K562 (cell line): ENCODE measurements around the gene CELA3B. TPM values are rescaled to one million over a fixed set of nuclear protein-coding genes. Genes with fewer than 3 reads are reported as not detected.

Source experiments
- ADNP ChIP-seq: fragments of 200-800 bp; sonication (Bioruptor generic); IDR thresholded peaks from 2 replicates; pipeline ENCODE4 v1.6.1; 2016; ENCODE audit warnings: missing genetic modification characterization, missing compliant biosample characterization
- NEUROD1 ChIP-seq: fragments of 150-350 bp; IDR thresholded peaks from 2 replicates; pipeline ENCODE4 v1.6.1; 2014; ENCODE audit warnings: borderline replicate concordance, low read length, low read depth; ENCODE audit not compliant: partially characterized antibody
- NFIC ChIP-seq: fragments of 450-650 bp; IDR thresholded peaks from 2 replicates; pipeline ENCODE4 v1.6.1; 2017; ENCODE audit warnings: mild to moderate bottlenecking, inconsistent platforms
- PML ChIP-seq: IDR thresholded peaks from 2 replicates; pipeline ENCODE4 v1.6.1; 2012; ENCODE audit warnings: low read length, inconsistent platforms
- RNF2 ChIP-seq: sonication (generic); IDR thresholded peaks from 2 replicates; pipeline ENCODE4 v1.6.1; 2016
- SNIP1 ChIP-seq: fragments of 450-650 bp; IDR thresholded peaks from 2 replicates; pipeline ENCODE4 v1.7.1; 2017; ENCODE audit warnings: low read depth, mild to moderate bottlenecking
- VEZF1 ChIP-seq: fragments of 200-800 bp; sonication (Bioruptor generic); IDR thresholded peaks from 2 replicates; pipeline ENCODE4 v1.6.1; 2017; ENCODE audit warnings: missing genetic modification characterization, missing compliant biosample characterization
- ZNF224 ChIP-seq: sonication (generic); formaldehyde crosslinking; IDR thresholded peaks from 2 replicates; pipeline ENCODE4 v1.8.0; 2022; ENCODE audit warnings: mild to moderate bottlenecking, missing genetic modification reagents
- ZNF311 ChIP-seq: fragments of 250-450 bp; sonication (Bioruptor Pico); IDR thresholded peaks from 2 replicates; pipeline ENCODE4 v1.4.0; 2020; ENCODE audit warnings: mild to moderate bottlenecking, moderate library complexity
- ZNF318 ChIP-seq, 2 experiments: fragments of 450-650 bp; IDR thresholded peaks; 2 replicates each; pipeline ENCODE4 v1.6.1; 2016; ENCODE audit warnings: mild to moderate bottlenecking in 2 of 2, borderline replicate concordance in 1 of 2, low read depth in 1 of 2, moderate library complexity in 1 of 2
- ZNF444 ChIP-seq: fragments of 250-450 bp; sonication (Bioruptor Pico); IDR thresholded peaks from 2 replicates; pipeline ENCODE4 v1.4.0; 2020; ENCODE audit warnings: mild to moderate bottlenecking, moderate library complexity
- polyA plus RNA-seq, 8 experiments: library from polyadenylated mRNA; depleted of rRNA in 4 of 8; stranded (reverse) in 5 of 8; unstranded in 3 of 8; fragments of >200 nt; fragmentation: Nextera tagmentation in 2 of 8; fragmentation: Illumina TruSeq in 1 of 8; extraction: Ambion mirVana in 2 of 8; extraction: Trizol in 1 of 8; gene quantifications; 2 replicates each; pipeline versions ENCODE4 v1.2.1 to v1.2.3, GENCODE V29; 2011 to 2014; ENCODE audit warnings: inconsistent platforms in 1 of 8, missing spikeins in 1 of 8
- total RNA-seq, 7 experiments: library from RNA; depleted of rRNA in 6 of 7; stranded (reverse); fragments of >200 nt in 6 of 7; fragmentation: Illumina TruSeq in 2 of 7; extraction: Trizol in 2 of 7; gene quantifications; 2 replicates each; pipeline versions ENCODE4 v1.2.1 to v1.2.3, GENCODE V29; 2011 to 2021; ENCODE audit warnings: low replicate concordance in 1 of 7
- TF ChIP-seq, protein P1 (sequence below): sonication (generic); formaldehyde crosslinking; IDR thresholded peaks from 2 replicates; pipeline ENCODE4 v1.8.0; 2022; ENCODE audit warnings: mild to moderate bottlenecking, missing genetic modification reagents
- TF ChIP-seq, protein P2 (sequence below): fragments of 200-400 bp; formaldehyde crosslinking; IDR thresholded peaks from 2 replicates; pipeline ENCODE4 v1.6.1; 2017; ENCODE audit warnings: mild to moderate bottlenecking, low read depth, low read length, moderate library complexity
- TF ChIP-seq, protein P3 (sequence below): fragments of 450-650 bp; formaldehyde crosslinking; conservative IDR thresholded peaks from 2 replicates; pipeline ENCODE4 v1.4.0; 2022; ENCODE audit warnings: mild to moderate bottlenecking, missing genetic modification characterization

CELA3B gene
- total and polyA plus RNA-seq, 9 of the 15 experiments (the other 6 are each of a cell fraction or from before 2014, with no cell fraction given): 3.1 TPM; not detected in 8

DNA sequence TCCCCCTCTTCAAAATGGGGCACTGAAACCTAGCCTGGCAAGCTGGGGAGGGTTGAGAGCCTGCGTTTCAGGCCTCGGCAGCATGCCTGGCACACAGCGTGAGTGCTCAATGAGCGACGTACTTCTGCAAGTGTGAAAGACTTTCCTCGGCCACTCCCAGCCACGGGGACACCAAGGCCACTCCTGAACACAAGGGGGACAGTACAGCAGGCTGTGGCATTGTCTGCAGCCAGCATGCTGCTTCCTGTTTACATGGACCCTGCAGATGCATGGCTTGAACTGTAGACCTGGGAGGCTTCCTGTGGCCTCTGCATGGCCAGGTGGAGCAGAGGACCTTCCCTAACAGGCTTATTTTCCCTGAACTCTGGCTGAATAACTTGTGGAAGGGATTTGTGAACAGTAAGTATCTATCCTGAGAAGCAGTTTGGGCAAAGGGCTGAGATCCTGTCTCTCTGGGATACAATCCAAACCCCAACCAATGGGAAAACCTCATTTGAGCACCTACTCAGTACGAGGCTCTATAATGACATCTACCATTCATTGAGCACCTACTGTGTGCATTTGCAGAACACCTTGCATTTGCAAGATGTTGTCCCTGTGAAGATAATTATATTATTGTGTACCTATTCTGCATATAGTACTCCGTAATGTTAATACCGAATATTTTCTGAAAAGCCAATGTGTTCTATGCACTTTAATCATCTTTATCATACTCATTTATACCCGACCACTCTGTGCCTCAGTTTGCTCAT lies 29.8 kb upstream of the CELA3B start (continued):
- TF ChIP-seq VEZF1 (CRISPR knock-in tag) (no peak), RNF2 (no peak), NFIC (no peak), PML (no peak), ZNF224 (CRISPR knock-in tag) (no peak), ZNF444 (no peak), SNIP1 (no peak), ZNF311 (no peak), NEUROD1 (no peak), ZNF318 (IDR thresholded peaks at IDR 0.05; ENCODE audit: borderline replicate concordance in 1 of 2, low read depth in 1 of 2) (no peak), ADNP (tag) (no peak)
- TF ChIP-seq, protein P1, sequence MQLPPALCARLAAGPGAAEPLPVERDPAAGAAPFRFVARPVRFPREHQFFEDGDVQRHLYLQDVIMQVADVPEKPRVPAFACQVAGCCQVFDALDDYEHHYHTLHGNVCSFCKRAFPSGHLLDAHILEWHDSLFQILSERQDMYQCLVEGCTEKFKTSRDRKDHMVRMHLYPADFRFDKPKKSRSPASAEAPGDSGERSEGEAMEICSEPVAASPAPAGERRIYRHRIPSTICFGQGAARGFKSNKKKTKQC: no peak
- TF ChIP-seq, protein P2, sequence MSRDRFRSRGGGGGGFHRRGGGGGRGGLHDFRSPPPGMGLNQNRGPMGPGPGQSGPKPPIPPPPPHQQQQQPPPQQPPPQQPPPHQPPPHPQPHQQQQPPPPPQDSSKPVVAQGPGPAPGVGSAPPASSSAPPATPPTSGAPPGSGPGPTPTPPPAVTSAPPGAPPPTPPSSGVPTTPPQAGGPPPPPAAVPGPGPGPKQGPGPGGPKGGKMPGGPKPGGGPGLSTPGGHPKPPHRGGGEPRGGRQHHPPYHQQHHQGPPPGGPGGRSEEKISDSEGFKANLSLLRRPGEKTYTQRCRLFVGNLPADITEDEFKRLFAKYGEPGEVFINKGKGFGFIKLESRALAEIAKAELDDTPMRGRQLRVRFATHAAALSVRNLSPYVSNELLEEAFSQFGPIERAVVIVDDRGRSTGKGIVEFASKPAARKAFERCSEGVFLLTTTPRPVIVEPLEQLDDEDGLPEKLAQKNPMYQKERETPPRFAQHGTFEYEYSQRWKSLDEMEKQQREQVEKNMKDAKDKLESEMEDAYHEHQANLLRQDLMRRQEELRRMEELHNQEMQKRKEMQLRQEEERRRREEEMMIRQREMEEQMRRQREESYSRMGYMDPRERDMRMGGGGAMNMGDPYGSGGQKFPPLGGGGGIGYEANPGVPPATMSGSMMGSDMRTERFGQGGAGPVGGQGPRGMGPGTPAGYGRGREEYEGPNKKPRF: no peak
- TF ChIP-seq, protein P3, sequence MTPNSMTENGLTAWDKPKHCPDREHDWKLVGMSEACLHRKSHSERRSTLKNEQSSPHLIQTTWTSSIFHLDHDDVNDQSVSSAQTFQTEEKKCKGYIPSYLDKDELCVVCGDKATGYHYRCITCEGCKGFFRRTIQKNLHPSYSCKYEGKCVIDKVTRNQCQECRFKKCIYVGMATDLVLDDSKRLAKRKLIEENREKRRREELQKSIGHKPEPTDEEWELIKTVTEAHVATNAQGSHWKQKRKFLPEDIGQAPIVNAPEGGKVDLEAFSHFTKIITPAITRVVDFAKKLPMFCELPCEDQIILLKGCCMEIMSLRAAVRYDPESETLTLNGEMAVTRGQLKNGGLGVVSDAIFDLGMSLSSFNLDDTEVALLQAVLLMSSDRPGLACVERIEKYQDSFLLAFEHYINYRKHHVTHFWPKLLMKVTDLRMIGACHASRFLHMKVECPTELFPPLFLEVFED (CRISPR knock-in tag): no peak
